GM18517 (cell line): ENCODE data around the gene PRPSAP1.
A peak's percentile ranks its signal among the peaks of the same experiment; 100 is the strongest.
"Not testable (repeated sequence)": the region's sequence is repeated elsewhere in the genome, so short reads cannot be mapped to it uniquely, and the experiment has no call there.

Source experiments
- ATAC-seq: cut with Tn5 transposase; IDR thresholded peaks from one replicate; pipeline ENCODE4 v1.9.1; 2021; ENCODE audit warnings: mild to moderate bottlenecking, moderate library complexity; ENCODE audit not compliant: unreplicated experiment

The PRPSAP1 gene

GRCh38 chr17:76360461-76360860, 6.7 kb upstream of the PRPSAP1 start:
- ATAC-seq = no peak

GRCh38 chr17:76359776-76360175, 6.1 kb upstream of the PRPSAP1 start:
- not testable (repeated sequence) for ATAC-seq

- no peak for ATAC-seq
Observed at GRCh38 chr17:76359375-76359774, 5.7 kb upstream of the PRPSAP1 start.

- no peak for ATAC-seq
Observed at GRCh38 chr17:76357597-76358158, 4.0 kb upstream of the PRPSAP1 start.

GRCh38 chr17:76356803-76357456, 3.2 kb upstream of the PRPSAP1 start:
- no peak for ATAC-seq

GRCh38 chr17:76354747-76355310, 1.1 kb upstream of the PRPSAP1 start:
- ATAC-seq = no peak

- peak; percentile 5 for ATAC-seq
Observed at GRCh38 chr17:76354317-76354729, 607 bp upstream of the PRPSAP1 start.

GRCh38 chr17:76353004-76353598, 615 bp downstream of the PRPSAP1 start:
- no peak for ATAC-seq

GRCh38 chr17:76351526-76352071, 2.1 kb downstream of the PRPSAP1 start:
- ATAC-seq = no peak

GRCh38 chr17:76350463-76350862, 3.3 kb downstream of the PRPSAP1 start:
- ATAC-seq = no peak

GRCh38 chr17:76346936-76347335, 6.8 kb downstream of the PRPSAP1 start:
- ATAC-seq = not testable (repeated sequence)

GRCh38 chr17:76345377-76345974, 8.2 kb downstream of the PRPSAP1 start:
- no peak for ATAC-seq

GRCh38 chr17:76343106-76343505, 10.6 kb downstream of the PRPSAP1 start:
- ATAC-seq = no peak

- ATAC-seq = no peak
Observed at GRCh38 chr17:76341301-76341700, 12.4 kb downstream of the PRPSAP1 start.

GRCh38 chr17:76337413-76337777, 16.3 kb downstream of the PRPSAP1 start:
- ATAC-seq = no peak

GRCh38 chr17:76336756-76337412, 16.8 kb downstream of the PRPSAP1 start:
- ATAC-seq = no peak

GRCh38 chr17:76335716-76336381, 17.9 kb downstream of the PRPSAP1 start:
- no peak for ATAC-seq

- no peak for ATAC-seq
Observed at GRCh38 chr17:76333673-76334505, 19.8 kb downstream of the PRPSAP1 start.

- no peak for ATAC-seq
Observed at GRCh38 chr17:76331083-76331482, 22.6 kb downstream of the PRPSAP1 start.

- ATAC-seq = no peak
Observed at GRCh38 chr17:76329664-76330063, 24.1 kb downstream of the PRPSAP1 start.
